Neutrophil (primary cell): ENCODE measurements around the gene TRPV5.

ENCODE experiments used
- H3K27ac ChIP-seq: fragments of 200-600 bp; sonication (generic); 2 replicates; pipeline ENCODE4 v1.5.1; 2016; ENCODE audit warnings: mild to moderate bottlenecking, moderate library complexity
- H3K27me3 ChIP-seq: fragments of 200-600 bp; sonication (generic); 2 replicates; pipeline ENCODE4 v1.6.0; 2016; ENCODE audit warnings: mild to moderate bottlenecking
- H3K36me3 ChIP-seq: fragments of 200-600 bp; sonication (generic); 2 replicates; pipeline ENCODE4 v1.5.1; 2017
- H3K4me1 ChIP-seq, 2 experiments: fragments of 200-600 bp in 1 of 2; sonication (generic) in 1 of 2; 1 replicate in 1 of 2; 2 replicates in 1 of 2; pipeline versions ENCODE4 v1.5.1 to v1.6.1; 2013 to 2016; ENCODE audit warnings: low read depth in 1 of 2, low read length in 1 of 2, mild to moderate bottlenecking in 1 of 2, moderate library complexity in 1 of 2; ENCODE audit not compliant: control insufficient read depth in 1 of 2, insufficient read depth in 1 of 2
- H3K4me3 ChIP-seq, 2 experiments: fragments of 200-600 bp in 1 of 2; sonication (generic) in 1 of 2; 1 replicate in 1 of 2; 2 replicates in 1 of 2; pipeline ENCODE4 v1.5.1; 2013 to 2016; ENCODE audit warnings: low read depth in 1 of 2, low read length in 1 of 2, mild to moderate bottlenecking in 1 of 2, moderate library complexity in 1 of 2
- H3K9me3 ChIP-seq: fragments of 200-600 bp; sonication (generic); 2 replicates; pipeline ENCODE4 v1.5.1; 2016
- TF ChIP-seq, protein P1 (sequence below): fragments of 200-600 bp; sonication (generic); IDR thresholded peaks from 2 replicates; pipeline ENCODE4 v1.5.1; 2016; ENCODE audit warnings: antibody characterized with exemption

Gene TRPV5

DNA sequence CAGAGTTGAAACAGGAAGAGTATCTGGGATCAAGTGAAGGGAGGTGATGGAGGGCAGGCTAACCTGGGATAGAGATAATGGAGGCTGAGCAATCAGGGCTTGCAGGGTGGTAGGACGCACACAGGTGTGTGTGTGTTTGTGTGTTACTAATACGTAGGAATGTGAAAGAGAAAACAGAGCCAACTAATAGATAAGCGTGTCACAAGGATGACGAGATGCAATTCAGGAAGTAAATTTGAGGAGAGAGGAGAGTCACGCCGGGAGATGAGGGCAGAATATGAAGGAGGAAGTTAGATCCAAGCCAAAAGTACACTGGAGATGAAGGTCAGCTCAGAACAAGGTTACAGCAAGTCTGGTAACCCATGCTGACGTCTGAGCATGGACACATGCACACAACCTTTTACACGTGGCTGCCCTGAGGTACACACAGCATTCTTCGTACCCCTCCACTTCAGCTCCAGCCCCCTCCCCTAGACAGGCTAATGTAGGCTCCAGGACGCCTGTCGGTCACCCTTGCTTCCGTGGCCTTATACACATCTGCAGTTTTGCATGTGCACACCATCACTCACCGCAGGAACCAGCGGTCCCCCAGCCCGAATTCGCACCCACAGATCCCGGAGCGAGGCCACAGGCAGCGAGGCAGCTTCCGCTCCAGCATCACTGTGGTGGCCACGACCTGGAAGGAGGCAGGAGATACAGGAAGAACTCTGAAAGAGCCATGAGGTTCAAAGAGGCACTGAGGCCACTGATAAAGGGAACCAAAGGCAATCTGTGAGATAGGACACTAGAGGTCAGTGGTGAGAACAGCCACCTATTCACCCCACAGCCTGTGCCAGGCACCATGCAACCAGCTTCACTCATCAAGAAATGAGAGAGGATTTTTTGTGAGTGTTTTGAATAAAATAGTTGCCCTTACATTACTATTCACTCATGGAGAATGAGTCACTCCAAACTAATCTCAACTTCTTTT, 24.3 kb downstream of the TRPV5 start:
- Histone ChIP-seq H3K36me3 (no peaks in the 10 kb centered on the region), H3K9me3 (no peaks in the 10 kb centered on the region), H3K4me1 (peaks cover 7 to 23% of the 10 kb centered on the region in 2 experiments), H3K4me3 (no peak overlapping the region), H3K27ac (peak overlapping the region; percentile 36), H3K27me3 (no peaks in the 10 kb centered on the region)
- TF ChIP-seq, protein P1, sequence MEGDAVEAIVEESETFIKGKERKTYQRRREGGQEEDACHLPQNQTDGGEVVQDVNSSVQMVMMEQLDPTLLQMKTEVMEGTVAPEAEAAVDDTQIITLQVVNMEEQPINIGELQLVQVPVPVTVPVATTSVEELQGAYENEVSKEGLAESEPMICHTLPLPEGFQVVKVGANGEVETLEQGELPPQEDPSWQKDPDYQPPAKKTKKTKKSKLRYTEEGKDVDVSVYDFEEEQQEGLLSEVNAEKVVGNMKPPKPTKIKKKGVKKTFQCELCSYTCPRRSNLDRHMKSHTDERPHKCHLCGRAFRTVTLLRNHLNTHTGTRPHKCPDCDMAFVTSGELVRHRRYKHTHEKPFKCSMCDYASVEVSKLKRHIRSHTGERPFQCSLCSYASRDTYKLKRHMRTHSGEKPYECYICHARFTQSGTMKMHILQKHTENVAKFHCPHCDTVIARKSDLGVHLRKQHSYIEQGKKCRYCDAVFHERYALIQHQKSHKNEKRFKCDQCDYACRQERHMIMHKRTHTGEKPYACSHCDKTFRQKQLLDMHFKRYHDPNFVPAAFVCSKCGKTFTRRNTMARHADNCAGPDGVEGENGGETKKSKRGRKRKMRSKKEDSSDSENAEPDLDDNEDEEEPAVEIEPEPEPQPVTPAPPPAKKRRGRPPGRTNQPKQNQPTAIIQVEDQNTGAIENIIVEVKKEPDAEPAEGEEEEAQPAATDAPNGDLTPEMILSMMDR, result peak; percentile 43

GRCh38 chr7:142908290-142908689, 25.3 kb downstream of the TRPV5 start:
- Histone ChIP-seq H3K36me3 (no peaks in the 10 kb centered on the region), H3K9me3 (no peaks in the 10 kb centered on the region), H3K27ac (no peak overlapping the region), H3K27me3 (no peaks in the 10 kb centered on the region), H3K4me3 (no peak overlapping the region), H3K4me1 (peaks cover 7 to 23% of the 10 kb centered on the region in 2 experiments)
- TF ChIP-seq, protein P1, result no peak

DNA sequence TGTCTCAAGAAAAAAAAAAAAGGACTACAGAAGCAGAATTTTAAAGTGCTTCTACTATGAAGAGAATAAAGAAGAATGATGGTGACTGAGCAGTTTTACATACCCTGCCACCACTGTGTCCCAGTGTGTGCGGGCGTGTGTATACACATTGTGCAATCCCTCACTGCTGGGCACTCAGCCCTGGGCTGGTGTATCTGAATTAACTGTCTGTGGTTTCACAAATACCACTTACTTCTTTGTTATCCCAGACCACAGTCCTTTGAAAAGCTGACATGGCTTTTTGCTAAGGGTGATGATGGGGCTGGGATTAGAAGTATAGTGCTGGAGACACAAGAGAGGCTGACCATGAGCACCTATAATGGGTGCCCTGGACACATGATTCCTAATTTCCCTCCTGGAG, 26.9 kb downstream of the TRPV5 start:
- no peaks in the 10 kb centered on the region for H3K36me3 ChIP-seq

DNA sequence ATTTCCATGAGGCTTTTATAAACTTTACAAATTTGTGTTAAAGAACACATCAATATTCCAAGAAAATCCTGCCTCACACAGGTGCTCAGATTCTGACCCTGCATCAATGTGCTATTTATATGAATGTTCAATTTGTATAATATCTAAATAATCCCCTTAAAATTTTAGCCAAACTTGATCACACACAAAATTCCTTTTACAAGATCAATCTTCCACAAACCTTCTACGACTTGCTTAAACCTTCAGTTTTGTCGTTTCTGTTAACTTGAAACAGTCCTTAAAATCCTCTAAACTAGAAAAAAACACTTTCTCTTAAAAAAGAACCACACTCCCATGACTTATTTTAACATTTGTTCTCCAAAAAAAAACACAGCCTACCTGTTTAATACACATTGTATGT, 27.8 kb downstream of the TRPV5 start:
- no peak overlapping the region for H3K27ac ChIP-seq
- no peaks in the 10 kb centered on the region for H3K36me3 ChIP-seq
- TF ChIP-seq, protein P1, result no peak
- peaks cover 7 to 22% of the 10 kb centered on the region in 2 experiments for H3K4me1 ChIP-seq
- H3K4me3 ChIP-seq, result no peak overlapping the region
- no peaks in the 10 kb centered on the region for H3K9me3 ChIP-seq
- no peaks in the 10 kb centered on the region for H3K27me3 ChIP-seq

More for the DNA sequence above, 26.9 kb downstream of the TRPV5 start:
- no peaks in the 10 kb centered on the region for H3K9me3 ChIP-seq
- no peak overlapping the region for H3K4me3 ChIP-seq
- no peak overlapping the region for H3K27ac ChIP-seq
- peaks cover 7 to 23% of the 10 kb centered on the region in 2 experiments for H3K4me1 ChIP-seq
- H3K27me3 ChIP-seq, result no peaks in the 10 kb centered on the region
- TF ChIP-seq, protein P1, result no peak

GRCh38 chr7:142904128-142904527, 29.4 kb downstream of the TRPV5 start:
- Histone ChIP-seq H3K9me3 (no peaks in the 10 kb centered on the region), H3K4me1 (peaks cover 0 to 6% of the 10 kb centered on the region in 2 experiments), H3K4me3 (no peak overlapping the region), H3K36me3 (no peaks in the 10 kb centered on the region), H3K27me3 (no peaks in the 10 kb centered on the region), H3K27ac (no peak overlapping the region)
- TF ChIP-seq, protein P1, result no peak
